ENCODE results near the gene CHD1L.
A peak's percentile ranks its signal among the peaks of the same experiment; 100 is the strongest.

CHD1L gene

GRCh38 chr1:147334292-147334691 is 91.8 kb downstream of the CHD1L start:
- Histone ChIP-seq H3K4me1 (ENCODE audit: control insufficient read depth, insufficient read depth, low read length) (peaks cover 42% of the 10 kb centered on the region), H3K4me3 (ENCODE audit: low read depth, low read length) (no peak overlapping the region), H3K27me3 (ENCODE audit: control insufficient read depth, insufficient read depth, low read length) (no peaks in the 10 kb centered on the region), H3K36me3 (ENCODE audit: control insufficient read depth, insufficient read depth, low read length) (no peaks in the 10 kb centered on the region), H3K9me3 (ENCODE audit: control insufficient read depth, insufficient read depth, low read length) (no peaks in the 10 kb centered on the region), H3K9ac (ENCODE audit: low read depth, low read length) (no peak overlapping the region), H3K27ac (ENCODE audit: low read depth, low read length) (no peak overlapping the region)

GRCh38 chr1:147336291-147336690 is 93.8 kb downstream of the CHD1L start:
- peak overlapping the region; percentile 13; the same call in 1 of the 2 replicates for H3K9ac ChIP-seq (ENCODE audit: low read depth, low read length)
- no peaks in the 10 kb centered on the region for H3K36me3 ChIP-seq (ENCODE audit: control insufficient read depth, insufficient read depth, low read length)
- H3K9me3 ChIP-seq (ENCODE audit: control insufficient read depth, insufficient read depth, low read length) = no peaks in the 10 kb centered on the region
- peak overlapping the region; percentile 64 for H3K27ac ChIP-seq (ENCODE audit: low read depth, low read length)
- peaks cover 41% of the 10 kb centered on the region for H3K4me1 ChIP-seq (ENCODE audit: control insufficient read depth, insufficient read depth, low read length)
- H3K4me3 ChIP-seq (ENCODE audit: low read depth, low read length) = peak overlapping the region; percentile 34
- H3K27me3 ChIP-seq (ENCODE audit: control insufficient read depth, insufficient read depth, low read length) = no peaks in the 10 kb centered on the region

GRCh38 chr1:147337040-147337630 is 94.7 kb downstream of the CHD1L start:
- no peaks in the 10 kb centered on the region for H3K9me3 ChIP-seq (ENCODE audit: control insufficient read depth, insufficient read depth, low read length)
- H3K4me3 ChIP-seq (ENCODE audit: low read depth, low read length) = peak overlapping the region; percentile 34; the same call in 1 of the 2 replicates
- H3K27me3 ChIP-seq (ENCODE audit: control insufficient read depth, insufficient read depth, low read length) = no peaks in the 10 kb centered on the region
- peak overlapping the region; percentile 64 for H3K27ac ChIP-seq (ENCODE audit: low read depth, low read length)
- H3K4me1 ChIP-seq (ENCODE audit: control insufficient read depth, insufficient read depth, low read length) = peaks cover 35% of the 10 kb centered on the region
- H3K9ac ChIP-seq (ENCODE audit: low read depth, low read length) = no peak overlapping the region
- H3K36me3 ChIP-seq (ENCODE audit: control insufficient read depth, insufficient read depth, low read length) = no peaks in the 10 kb centered on the region

GRCh38 chr1:147338571-147338970 is 96.1 kb downstream of the CHD1L start:
- no peaks in the 10 kb centered on the region for H3K36me3 ChIP-seq (ENCODE audit: control insufficient read depth, insufficient read depth, low read length)
- no peak overlapping the region for H3K4me3 ChIP-seq (ENCODE audit: low read depth, low read length)
- H3K27ac ChIP-seq (ENCODE audit: low read depth, low read length) = no peak overlapping the region
- no peak overlapping the region for H3K9ac ChIP-seq (ENCODE audit: low read depth, low read length)
- peaks cover 35% of the 10 kb centered on the region for H3K4me1 ChIP-seq (ENCODE audit: control insufficient read depth, insufficient read depth, low read length)
- no peaks in the 10 kb centered on the region for H3K9me3 ChIP-seq (ENCODE audit: control insufficient read depth, insufficient read depth, low read length)
- H3K27me3 ChIP-seq (ENCODE audit: control insufficient read depth, insufficient read depth, low read length) = no peaks in the 10 kb centered on the region

- Histone ChIP-seq H3K36me3 (ENCODE audit: control insufficient read depth, insufficient read depth, low read length) (no peaks in the 10 kb centered on the region), H3K4me3 (ENCODE audit: low read depth, low read length) (no peak overlapping the region), H3K27ac (ENCODE audit: low read depth, low read length) (no peak overlapping the region), H3K4me1 (ENCODE audit: control insufficient read depth, insufficient read depth, low read length) (peaks cover 12% of the 10 kb centered on the region), H3K9me3 (ENCODE audit: control insufficient read depth, insufficient read depth, low read length) (no peaks in the 10 kb centered on the region), H3K9ac (ENCODE audit: low read depth, low read length) (no peak overlapping the region), H3K27me3 (ENCODE audit: control insufficient read depth, insufficient read depth, low read length) (no peaks in the 10 kb centered on the region)
These were observed 98.8 kb downstream of the CHD1L start for GRCh38 chr1:147341246-147341645.
